HT-29 (cell line): ENCODE data around the gene LIPM. TPM values are rescaled to one million over a fixed set of nuclear protein-coding genes. Genes with fewer than 3 reads are reported as not detected.
A peak's percentile ranks its signal among the peaks of the same experiment; 100 is the strongest.

Source experiments
- DNase-seq: peaks from one replicate; pipeline ENCODE4 v3.0.0-alpha.2; 2015; ENCODE audit warnings: low spot score
- total RNA-seq: library from RNA; depleted of rRNA; stranded (reverse); fragments of >200 nt; shearing (Covaris generic); gene quantifications from 2 replicates; pipeline ENCODE4 v1.2.3, GENCODE V29; 2014; rRNA removed

Gene LIPM, protein sequence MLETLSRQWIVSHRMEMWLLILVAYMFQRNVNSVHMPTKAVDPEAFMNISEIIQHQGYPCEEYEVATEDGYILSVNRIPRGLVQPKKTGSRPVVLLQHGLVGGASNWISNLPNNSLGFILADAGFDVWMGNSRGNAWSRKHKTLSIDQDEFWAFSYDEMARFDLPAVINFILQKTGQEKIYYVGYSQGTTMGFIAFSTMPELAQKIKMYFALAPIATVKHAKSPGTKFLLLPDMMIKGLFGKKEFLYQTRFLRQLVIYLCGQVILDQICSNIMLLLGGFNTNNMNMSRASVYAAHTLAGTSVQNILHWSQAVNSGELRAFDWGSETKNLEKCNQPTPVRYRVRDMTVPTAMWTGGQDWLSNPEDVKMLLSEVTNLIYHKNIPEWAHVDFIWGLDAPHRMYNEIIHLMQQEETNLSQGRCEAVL
- not detected in 2 replicates for total RNA-seq

DNA sequence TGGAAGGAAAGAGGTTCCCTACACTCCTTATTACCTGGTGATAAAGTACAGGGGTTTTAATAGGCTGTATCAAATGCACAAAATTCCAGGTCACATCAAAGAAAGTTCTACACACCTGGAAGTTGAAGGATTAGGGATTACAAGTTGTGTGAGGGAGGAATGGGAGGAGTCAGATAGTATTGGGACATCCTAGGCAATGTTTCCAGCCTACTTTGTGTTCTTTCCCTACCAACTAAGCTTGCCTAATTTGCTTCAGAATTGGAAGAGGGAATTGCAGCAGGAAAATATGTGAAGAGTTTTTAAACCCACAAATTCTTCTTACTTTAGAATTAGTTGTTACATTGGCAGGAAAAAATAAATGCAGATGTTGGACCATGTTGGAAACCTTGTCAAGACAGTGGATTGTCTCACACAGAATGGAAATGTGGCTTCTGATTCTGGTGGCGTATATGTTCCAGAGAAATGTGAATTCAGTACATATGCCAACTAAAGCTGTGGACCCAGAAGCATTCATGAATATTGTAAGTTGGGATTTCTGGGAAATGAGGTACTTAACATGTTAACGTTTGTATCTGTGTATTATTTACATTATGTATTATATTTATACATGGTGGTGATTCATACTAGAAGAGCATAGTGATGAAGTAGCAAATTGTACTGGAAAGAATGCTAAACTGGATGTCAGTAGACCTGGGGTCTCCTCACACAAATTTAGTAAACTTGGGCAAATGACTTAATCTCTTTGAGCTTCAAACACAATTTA is at the start of gene LIPM:
Gene LIPM, plus strand, starts transcription at position 208 of the 763 bp plus-strand sequence. Its CDS starts 167 bp downstream, at position 375.
- DNase-seq: no peak

DNA sequence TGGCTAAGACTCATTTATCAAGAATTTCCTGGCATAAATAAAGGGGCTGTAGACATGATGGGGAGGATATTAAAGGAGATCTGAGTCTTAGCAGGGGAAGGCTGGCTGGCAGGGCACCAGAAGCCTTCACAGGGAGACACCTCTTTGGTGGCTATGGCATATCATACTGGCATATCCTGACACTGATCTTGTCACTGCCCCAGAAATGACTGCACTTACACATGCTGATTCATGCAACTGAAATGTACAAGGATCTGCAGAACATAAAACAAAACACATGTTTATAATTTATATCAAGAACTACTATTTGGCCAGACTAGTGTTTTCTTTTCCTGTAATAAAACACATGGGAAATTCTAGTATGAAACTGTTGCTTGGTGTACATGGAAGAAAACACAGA is 48.2 kb upstream of the LIPM start:
- DNase-seq: no peak

DNA sequence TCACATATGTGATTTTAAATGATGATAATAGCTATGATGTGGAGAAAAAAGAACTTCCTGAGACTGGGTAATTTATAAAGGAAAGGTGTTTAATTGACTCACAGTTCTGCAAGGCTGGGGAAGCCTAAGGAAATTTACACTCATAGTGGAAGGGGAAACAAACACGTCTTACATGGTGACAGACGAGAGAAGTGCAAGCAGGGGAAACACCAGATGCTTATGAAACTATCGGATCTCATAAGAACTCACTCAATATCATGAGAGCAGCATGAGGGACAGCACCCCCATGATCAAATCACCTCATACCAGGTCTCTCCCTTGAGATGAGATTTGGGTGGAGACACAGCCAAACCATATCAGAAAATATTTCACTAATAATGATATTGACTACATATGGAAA is 46.8 kb upstream of the LIPM start:
- no peak for DNase-seq

DNA sequence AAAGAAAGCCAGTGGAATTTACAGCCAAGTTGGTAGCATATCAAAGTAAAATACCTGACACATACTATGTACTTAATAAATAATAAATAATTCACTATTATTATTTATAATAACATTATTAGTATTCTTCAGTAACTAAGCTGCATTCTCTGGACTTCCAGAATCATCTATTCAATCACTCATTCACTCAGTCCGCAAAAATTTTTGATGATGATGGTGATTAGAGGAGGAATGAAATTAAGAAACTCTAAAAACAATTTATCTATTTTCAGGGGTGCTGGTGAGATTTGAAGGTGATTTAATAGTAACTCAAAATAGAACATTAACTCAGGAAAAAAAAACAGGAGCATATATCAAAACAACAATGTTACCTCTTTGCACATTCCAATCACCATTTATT is 45.9 kb upstream of the LIPM start:
- no peak for DNase-seq

DNA sequence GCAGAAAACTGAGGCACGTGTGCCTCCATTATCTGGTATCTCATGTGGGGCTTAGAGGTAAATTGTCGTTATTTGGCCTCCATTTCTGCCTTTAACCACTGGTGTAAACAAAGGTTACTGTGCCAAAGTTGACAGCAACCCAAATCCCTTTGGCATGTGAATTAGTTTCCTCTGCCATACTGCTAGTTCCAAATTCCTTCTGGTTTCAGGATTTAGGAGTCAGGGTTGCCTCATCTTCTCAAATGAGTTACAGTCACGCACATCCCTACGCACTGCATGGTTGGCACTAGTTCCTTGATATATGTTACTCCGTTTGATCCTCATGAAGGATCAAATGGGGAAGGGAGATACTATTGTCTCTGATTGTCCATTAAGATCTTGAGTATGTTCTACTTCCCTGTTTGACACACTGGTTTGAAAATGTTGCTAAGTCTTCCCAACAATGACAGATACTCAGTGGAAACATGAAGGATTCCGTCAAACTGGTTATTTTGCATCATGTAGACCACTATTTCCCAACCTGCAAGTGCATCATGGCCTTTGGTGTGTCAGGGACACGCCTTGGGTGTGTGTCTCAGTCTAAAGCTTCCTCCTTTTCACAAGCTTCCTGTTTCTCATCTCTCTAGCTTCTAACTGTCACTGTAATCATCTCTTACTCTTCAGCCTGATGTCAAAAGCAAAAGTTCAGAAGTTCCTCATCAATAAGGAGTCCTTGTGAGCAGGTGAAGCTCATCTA is 43.0 kb upstream of the LIPM start, which contains the start of gene LIPN:
Gene LIPN, plus strand, starts transcription at position 655 of the 736 bp plus-strand sequence. CDS start 1,386 bp downstream, outside the sequence.
- no peak for DNase-seq

DNA sequence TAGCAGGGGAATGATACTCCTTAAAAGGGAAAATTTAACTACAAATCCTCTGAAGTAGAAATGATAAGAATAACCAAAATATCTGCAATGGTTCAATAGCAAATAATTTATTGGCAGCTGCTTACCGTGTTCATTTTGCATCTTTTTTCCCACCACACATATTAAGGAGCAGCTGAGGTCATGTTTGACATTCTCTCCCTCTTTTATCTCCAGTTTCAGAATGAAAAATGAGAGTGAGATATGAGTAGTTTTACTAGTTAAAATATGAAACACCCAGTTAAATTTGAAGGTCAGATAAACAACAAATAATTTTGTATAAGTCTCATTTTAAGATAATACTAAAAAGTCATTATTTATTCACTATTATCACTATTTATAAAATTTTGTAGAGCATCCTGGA is 39.6 kb upstream of the LIPM start:
- no peak for DNase-seq

DNA sequence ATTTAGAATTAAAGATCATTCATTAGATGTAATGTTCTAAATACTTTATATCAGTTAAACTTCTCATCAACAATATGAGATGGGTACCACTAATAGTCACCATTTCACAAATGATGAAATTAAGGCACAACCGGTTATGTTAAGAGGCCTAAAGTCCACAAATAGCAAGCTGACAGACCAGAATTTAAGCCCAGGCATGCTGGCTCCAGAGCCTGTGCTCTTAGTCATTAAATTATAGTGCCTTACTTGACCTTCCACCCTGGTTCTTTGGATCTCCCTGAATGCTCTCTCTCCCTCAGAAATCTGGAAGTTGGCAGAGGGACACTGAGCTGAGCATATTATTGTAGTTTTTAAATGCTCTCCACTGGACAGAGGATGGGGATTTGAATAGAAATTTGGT is 39.1 kb upstream of the LIPM start:
- no peak for DNase-seq

DNA sequence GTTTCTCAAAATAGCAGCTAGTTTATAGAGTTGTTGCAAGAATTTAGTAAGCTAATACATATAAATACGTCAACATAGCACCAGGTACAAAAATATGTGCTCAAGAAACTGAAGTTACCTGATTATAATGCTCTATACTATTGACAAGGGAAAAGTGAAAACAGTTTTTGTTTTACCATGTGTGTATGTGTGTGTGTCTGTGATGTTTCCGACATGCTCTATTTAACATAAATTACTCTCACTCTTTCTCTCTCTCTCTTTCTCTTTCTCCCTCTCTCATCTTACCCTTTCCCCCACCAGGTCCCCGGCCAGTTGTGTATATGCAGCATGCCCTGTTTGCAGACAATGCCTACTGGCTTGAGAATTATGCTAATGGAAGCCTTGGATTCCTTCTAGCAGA is 38.4 kb upstream of the LIPM start:
- no peak for DNase-seq

DNA sequence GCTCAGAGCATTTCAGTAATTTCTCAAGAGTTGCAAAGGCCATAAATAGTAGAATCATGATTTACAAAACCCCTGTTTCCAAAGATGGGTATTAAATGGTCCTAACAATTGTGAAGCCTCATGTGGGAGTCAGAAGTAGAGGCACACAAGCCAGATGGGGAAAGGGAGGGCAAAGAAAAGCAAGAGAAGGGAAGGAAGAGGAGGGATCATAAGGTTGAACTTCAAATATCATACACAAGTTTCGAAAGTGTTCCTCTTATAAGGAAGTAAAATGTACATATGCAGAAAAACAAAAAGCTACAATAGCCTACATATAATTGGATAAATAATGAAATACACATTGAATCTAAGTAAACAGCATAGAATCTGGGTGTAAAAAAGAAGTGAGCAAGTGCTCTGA is 36.7 kb upstream of the LIPM start:
- no peak for DNase-seq

DNA sequence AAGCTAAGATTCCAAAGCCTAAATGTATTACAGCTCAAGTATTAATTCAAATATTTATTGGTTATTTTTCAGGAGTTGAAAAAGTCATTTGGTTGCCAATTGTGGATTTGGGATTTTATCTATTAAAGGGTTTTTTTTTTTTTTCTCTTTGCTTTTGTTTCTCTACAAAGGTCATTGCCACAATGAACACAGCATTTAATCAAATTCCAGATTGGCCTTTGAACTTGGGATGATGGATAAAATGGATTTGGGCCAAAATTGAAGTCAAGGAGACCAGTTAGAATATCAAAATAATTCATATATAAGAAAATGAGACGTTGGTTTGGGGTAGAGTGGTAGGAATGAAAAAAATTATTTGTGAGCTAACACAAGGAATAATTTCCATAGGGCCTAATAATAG is 33.1 kb upstream of the LIPM start:
- DNase-seq: no peak

DNA sequence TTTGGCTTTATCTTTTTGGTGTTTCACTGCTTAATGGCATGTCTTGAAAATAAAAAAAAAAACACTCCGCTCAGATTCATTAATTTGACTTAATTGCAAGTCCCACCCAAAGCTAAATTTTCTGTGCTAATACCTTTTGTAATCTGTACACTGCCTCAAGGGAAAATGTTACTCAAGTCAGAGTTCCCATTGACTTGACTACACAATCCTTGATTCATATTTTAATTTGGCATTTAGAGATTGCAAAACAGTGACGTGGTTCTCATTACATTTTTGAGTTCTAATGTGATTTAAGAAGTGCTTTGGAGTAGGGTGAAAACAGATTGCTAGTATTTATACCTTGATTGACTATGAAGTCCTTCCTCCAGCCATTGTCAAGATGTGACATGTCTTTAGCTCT is 21.3 kb upstream of the LIPM start:
- DNase-seq: no peak

DNA sequence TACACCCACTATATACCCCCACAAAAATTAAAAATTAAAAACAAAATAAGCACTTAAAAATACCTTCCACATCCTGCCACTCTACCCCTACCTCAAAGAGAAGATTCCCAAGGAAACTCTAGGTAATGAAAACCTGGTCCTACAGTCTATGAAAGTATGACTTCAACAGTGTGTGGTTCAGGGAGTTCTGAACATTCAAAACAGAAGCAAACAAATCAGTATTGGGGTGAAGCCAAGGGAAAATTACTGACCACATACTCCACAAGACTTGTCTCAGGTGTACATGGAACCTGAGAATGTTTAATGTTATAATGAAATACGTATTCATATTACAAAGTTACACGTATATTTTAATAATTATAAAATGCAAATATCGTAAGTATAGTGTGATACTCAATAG is 20.3 kb upstream of the LIPM start:
- DNase-seq: no peak

DNA sequence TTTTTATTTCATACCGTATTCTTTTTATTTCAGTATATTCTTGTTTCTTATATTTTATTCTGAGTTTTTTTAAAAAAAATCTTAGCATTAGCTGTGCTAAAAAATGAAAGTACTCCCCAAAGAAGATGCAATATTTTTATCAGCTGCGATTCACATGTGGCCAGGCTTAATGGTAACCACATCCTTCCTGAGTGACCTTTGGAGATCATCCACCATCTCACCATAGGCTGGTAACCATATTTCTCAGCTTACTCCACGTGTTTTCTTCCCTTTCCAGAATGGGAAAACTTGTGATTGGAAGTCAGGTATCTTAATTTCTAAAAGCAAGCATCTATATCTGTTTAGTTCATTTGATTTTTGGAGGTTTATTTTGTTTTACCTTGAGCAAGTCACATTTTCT is 18.8 kb upstream of the LIPM start:
- DNase-seq: no peak

DNA sequence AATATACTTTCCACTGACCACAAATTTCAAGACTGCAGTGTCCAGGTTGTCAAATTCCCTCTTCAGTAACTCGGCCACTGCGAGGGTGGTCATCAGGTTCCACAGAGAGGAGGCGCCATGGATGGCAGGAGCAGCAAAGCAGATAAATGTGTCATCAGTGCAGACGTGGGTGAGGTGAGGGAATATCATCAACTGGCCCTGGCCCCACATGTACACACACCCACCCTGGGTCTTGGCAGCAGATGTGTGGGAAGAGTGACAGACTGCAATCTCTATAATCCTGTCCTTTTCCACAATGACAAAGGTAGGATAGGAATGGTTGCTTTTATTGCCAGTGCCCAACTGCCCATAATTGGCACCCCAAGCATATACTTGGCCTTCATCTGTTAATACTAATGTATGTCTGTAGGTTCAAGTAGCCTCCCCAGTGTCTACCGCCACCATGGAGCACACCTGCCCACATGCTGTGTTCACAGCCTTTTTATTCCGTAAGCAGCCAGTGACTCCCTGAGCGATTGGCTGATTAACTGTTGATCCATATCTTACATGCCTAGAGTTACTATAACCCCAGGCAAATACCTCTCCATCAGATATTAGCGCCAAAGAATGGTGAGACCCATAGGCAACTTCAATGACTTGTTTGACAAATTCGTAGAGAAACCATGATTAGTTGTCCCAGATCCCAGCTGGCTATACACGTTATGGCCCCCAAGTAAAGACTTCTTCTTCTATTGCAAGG is 16.3 kb upstream of the LIPM start:
- no peak for DNase-seq

DNA sequence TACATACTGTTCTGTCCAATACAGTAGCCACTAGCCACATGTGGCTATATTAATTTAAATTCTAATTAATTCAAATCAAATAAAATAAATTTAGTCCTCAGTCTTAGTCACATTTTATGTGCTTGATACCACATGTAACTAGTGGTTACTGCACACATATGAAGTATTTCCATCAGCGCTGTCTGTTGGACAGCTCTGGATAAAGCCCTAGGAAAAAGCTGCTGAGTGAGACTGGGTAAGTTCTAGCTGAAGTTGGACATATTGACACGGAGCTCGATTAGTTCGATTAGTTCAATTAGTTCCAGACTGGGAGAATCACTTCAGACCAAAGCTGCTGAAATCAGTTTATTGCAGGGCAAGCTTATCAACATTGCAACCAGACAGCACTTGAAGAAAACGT is 15.1 kb upstream of the LIPM start:
- no peak for DNase-seq

DNA sequence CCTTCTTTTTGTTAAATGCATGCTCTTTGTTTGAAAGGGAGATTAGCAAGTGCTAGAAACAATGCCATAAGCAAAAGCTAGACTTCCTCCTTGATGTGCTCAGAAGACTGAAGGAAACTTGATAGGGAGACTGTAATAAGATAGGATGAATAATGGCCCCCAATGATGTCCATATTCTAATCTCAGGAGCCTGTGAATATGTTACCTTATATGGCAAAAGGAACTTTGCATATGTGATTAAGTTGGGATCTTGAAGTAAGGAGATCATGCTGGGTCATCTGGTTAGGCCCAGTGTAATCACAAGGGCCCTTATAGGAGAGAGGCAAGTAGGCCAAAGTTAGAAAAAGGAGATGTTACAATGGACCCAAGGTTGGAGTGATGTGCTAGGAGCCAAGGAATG is 13.6 kb upstream of the LIPM start:
- DNase-seq: no peak

DNA sequence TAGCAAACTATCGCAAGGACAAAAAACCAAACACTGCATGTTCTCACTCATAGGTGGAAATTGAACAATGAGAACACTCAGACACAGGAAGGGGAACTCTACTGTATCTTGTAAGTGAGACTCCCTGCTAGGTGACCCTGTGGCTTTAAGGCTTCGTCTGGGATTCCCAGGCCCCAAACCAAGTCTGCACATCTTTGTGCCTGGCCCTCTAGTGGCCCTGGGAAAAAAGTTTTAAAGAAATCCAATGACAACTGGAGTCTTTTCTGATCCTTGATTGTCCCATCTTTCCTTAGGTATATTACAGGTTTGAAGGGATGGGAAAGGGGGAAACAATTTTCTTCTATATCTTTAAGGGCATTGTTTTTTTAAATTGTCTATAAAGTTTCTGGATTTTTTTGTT is 10.6 kb upstream of the LIPM start:
- peak; percentile 67 for DNase-seq

DNA sequence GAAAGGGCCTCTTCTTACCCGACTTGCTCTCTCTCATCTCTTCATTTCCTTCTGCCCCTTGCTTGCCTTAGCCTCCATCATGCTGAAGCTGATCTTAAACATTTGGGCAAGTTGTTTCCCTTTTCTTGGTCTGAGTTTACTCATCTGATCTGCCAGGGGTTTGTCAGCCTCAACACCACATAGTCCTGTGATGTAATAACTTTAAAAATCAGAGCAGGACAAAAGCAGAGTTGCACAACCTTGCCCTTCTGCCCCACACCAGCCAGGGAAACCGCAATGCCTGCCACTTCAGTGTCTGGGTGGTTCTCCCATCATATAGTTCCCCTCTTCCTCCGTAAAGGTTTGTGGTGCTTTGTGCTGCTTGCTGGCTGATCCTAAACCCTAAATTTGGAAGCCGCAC is 9.9 kb upstream of the LIPM start:
- peak; percentile 43 for DNase-seq

DNA sequence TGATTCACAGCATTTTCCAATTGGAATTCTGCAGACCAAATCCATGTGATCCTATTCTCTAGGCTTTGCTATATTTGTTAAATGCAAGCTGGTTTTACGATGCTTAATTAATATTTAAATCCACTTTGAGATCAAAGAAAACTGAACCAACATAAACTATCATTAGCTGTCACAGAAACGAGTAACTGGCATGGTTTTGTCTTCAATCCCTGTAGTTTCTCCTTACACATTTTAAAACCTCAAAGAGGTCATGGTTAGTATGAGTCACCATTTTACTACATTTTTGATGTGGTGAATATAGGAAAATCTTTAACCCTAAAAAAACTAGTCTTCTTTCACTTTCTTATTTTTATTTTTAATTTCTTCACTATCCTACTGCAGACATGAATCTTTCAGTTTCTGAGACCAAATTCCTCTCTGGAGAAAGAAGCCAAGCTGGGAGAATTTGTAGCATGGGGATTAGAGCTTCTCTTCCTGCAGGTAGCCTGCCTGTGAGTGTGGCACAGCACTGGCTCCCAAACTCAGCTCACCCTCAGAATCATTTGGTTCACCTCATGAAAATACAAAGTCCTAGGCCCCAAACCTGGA is 8.7 kb upstream of the LIPM start:
- DNase-seq: peak; percentile 19

DNA sequence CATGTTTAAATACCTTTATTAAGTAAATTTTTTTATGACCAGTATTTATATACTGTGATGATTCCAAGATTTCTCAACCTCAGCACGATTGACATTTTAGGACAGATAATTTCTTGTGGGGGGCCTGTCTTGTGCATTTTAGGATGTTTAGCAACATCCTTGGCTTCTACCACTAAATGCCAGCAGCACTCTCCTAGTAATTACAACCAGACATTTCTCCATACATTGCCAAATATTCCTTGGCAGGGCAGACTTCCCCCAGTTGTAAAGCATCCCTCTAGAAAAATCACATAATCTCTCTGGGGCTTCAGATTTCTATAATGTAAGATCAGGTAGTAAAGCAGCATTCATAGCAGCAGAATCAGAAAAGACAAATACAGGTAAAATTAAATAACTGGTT is 7.8 kb upstream of the LIPM start:
- DNase-seq: no peak
